NCI-H1105 treated with DMSO at 0.1 percent for 48 hours (cell line): Measurements from ENCODE around the gene FAM180A.
"Not testable (repeated sequence)": the region's sequence is repeated elsewhere in the genome, so short reads cannot be mapped to it uniquely, and the experiment has no call there.

Experiments
- DNase-seq: peaks from one replicate; lab custom pipeline; 2025; lab: John Stamatoyannopoulos, UW

FAM180A gene

DNA sequence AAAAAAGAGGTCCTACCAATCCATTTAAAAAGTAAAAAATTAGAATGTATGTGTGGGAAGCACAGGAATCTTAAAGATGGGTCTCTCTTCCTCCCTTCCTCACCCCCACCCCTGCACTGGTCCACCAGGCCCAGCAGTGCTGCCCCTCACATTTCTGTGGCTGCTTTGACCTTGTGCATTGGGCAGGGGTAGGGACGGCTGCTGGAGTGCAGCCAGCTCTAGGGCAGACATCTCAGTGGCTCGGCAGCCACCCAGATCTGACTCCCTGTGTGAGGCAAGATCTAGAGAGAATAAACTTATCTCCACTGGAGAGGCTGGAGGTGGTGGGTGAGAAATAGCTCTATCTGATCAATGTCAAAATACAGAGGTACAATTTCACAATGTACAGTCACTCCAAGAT, 6.7 kb downstream of the FAM180A start:
- no peak for DNase-seq

DNA sequence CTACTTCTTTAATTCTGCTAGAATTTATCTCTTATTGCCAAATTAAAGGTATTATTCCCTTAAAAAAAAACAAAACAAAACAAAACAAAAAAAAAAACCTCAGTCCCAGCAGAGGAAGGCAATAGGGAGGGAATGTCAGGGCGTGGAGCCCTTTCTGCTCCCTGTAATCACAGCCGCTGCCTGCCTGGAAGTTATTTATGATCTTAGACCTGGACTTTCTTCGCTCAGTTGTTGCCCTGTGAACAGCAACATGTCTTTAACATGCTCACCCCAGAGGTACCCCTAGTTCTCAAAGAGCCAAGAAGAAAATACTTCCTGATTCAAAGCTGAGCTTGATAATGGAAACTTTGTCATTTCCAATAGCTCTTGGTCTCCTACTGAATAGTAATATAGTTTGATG, 7.7 kb downstream of the FAM180A start:
- DNase-seq: no peak

DNA sequence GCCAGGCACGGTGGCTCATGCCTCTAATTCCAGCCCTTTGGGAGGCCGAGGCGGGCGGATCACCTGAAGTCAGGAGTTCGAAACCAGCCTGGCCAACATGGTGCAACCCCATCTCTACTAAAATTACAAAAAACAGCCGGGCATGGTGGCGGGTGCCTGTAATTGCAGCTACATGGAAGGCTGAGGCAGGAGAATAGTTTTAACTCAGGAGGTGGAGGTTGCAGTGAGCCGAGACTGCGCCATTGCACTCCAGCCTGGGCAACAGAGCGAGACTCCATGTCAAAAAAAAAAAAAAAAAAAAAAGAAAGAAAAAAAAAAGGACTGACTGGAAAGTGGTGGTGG, 11.3 kb downstream of the FAM180A start:
- not testable (repeated sequence) for DNase-seq

- no peak for DNase-seq
Observed at GRCh38 chr7:135736586-135737305, 11.9 kb downstream of the FAM180A start.

GRCh38 chr7:135734343-135734689, 14.3 kb downstream of the FAM180A start:
- no peak for DNase-seq

GRCh38 chr7:135733603-135734342, 14.8 kb downstream of the FAM180A start:
- no peak for DNase-seq

DNA sequence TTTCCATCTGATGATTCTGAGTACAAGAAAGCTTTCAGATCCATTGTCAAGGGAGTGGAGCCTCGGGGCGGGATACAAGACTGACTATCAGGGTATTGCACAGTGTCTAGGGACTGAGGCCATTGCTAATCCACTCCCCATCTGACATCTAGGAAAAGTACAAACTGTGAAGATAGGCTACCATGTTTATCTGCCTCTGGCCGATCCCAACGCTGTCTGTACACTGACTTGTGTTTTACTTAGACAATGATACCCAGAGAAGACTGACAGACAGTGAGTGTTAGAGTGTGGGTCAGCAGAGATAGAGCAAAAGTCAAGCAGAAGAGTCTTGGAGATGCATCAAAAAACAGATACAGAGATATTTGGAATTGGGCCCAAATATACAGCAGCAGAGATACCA, 17.5 kb downstream of the FAM180A start:
- no peak for DNase-seq

GRCh38 chr7:135729230-135729629, 19.4 kb downstream of the FAM180A start:
- no peak for DNase-seq

DNA sequence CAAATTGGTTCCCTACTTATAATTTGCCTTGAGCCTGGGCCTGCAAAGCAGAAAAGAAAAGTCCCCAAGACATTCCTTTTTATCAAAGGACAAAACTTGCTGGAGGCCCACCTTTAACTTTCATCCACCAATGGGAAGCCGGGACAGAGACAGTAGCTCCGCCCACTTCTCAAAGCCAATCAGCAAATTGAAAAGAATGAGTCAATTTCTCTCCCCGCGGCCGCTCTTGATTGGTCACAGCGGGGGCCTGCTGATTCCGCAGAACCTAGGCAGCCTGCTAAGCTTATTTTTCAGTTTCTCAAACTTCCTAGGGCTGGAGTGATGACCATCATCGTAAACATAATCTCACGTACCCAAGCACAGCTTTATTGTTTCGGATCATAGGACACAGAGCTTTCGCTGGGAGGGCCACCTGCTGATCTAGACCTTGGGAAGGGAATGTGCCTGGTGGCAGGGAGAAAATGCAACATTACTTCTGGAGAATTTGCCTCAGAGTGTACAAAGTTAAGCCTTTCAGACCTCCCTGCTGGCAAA, 20.4 kb downstream of the FAM180A start, which contains the start of gene SLC13A4:
TSS of gene SLC13A4 (minus strand) at position 51 of the 534 bp plus-strand sequence. CDS start 690 bp downstream, outside the sequence.
- DNase-seq: no peak

DNA sequence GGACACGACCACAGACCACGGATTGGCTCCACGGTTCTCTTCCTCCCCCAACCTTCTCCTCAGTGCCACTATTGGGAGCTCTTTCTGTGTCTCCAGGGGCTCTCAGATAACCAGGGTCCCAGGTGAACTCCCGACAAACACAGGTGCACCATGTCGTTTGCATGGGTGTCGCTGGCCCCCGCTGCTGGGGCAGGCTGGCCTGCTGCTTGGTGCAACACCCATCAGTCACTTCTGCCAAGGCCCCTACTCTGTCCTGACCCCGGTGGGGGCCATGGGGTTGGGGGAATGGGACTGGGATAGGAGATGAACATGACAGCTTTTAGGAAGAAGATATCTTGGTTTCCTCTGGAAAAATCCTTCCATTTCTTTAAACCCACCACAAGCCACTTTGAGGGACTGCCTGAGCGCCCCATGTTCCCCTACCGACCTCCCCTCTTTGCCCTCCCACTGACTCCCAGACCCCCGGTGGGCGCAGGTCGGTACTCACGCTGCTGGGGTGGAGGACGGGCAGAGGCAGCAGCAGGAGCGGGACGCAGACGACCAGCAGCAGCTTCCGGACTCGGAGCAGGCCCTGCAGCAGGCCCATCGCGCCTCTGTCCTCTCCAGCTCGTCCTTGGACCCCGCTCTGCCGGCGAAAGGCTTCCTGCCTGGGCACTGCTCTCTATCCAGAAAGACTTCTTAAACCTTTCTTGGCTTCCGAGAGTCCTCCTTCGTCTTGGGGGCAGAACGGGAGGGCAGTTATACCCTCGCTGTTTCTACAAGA, 21.5 kb downstream of the FAM180A start:
- DNase-seq: no peak

DNA sequence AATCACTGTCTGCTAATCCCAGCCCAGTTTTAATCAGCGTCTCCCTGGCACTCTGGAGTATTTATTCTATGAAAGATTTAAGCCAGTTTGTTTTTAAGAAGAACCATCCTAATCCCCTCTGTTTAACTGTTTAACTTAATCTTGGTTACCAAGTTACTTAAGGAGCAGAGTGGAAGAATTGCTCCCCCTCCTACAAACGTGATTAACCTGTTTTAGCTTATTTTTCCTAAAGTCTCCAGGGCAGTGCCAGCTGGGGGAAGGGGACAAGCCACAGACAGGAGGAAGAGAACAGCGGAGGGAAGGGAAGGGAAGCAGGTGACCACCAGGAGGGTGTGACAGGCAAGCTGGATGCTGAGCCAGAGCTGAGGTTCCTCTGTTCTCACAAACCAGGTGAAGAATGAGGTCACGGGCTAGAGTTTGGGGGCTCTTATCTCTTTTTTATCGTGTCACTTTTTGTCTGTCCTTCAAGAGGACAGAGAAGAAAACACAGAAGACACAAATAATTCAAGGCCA, 22.3 kb downstream of the FAM180A start:
- no peak for DNase-seq

DNA sequence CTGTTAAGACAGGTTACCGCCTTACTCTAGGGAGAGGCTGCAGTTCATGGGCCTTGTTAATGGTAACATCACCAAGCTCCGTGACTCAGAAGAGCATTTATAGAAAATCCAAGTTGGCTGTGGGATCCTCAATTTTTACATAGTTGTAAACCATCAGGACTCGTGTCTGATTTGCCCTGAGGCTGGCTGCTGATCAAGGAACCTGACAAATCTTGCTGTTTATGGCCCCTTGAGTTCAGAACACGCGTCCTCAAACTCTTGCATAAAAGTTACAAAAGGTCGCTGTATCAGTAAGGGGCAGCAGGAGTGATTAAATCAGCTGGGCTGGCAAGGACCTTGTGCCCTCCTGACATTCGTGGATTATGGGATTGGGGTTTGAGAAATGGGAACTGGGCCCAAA, 25.2 kb downstream of the FAM180A start:
- DNase-seq: no peak

- no peak for DNase-seq
Observed at GRCh38 chr7:135721198-135721820, 27.3 kb downstream of the FAM180A start.

GRCh38 chr7:135719688-135720087, 28.9 kb downstream of the FAM180A start:
- DNase-seq: no peak

DNA sequence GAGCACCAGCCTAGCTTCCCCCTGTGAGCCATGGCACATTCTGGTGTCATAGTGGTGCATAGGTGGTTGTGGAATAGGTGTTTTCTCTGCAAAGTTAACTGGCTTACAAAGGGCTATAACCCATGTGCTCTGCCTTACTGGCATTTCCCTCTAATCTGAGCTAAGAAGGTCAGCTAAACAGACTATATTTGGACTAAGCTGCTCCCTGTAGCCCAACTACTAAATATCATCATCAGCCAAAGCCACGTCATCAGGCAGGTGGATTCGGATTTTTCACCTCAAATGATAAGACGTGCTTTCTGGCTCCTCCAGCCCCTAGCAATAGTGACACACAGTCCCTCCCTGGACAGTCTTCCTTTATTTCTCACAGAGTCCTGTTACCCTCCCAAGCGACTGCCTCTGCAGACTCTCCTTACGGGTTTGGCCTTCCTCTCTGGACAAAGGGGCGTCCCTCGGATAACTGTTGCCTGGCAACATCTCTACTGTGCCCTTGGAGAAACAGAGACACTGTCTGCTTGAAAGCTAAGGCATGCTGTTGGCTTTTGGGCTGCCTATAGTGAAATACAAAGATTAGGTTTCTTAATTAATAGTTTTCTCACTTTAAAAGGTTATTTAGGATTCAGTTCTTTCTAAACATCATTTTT, 29.7 kb downstream of the FAM180A start:
- no peak for DNase-seq

DNA sequence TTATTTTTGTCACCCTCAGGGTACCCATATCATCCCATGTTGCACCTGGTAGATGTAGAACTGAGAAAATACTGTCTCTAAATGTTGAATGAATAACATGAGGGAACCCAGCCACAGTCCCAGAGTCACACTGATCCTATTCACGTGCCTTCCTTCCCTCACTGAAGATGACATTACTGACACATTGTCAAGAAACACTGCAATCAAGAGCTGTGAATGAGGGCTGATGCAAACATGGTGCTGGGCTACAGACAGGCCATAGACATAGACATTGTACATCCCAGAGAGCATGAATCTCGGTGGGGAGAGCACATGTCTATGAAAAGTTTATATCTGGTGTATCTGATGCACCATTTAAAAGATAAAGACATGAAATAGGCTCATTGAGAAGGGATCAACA, 30.4 kb downstream of the FAM180A start:
- no peak for DNase-seq

DNA sequence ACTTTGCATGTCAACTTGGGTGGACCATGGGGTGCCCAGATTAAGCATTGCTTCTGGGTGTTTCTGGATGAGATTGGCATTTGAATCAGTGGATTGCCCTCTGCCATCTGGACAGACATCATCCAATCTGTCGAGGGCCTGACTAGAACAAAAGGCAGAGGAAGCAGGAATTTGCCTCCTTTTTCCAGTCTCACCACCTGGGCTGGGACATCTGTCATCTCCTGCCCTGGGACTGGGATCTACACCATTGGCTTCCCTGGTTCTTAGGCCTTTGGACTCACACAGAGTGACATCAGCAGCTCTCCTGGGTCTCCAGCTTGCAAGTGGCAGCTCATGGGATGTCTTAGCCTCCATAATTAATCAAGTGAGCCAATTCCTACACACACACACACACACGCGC, 30.9 kb downstream of the FAM180A start:
- no peak for DNase-seq

DNA sequence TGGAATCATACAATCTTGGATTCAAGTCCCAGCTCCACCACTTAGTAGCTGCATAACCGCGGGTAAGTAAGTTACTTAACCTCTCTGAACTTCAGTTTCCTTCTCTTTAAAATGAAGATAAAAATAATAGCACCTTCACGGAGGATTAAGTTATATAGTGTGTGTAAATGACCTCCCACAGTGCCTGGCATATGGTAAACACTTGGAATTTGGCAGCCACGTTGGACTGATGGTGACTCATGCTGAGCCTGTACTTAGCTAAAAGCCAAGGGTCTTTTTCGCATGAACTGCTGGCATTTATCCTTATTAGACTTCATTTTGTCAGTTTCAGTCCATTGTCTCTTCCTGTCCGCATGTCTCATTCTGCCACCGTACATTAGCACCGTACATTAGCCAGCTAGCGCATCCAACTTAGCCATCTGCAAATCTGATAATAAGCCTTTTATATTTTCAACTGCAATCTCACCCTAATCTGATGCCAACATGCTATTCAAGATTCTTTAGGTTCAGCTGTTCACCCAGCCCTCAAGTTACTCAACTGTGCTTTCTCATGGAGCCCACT, 31.9 kb downstream of the FAM180A start:
- no peak for DNase-seq

GRCh38 chr7:135715673-135716072, 32.9 kb downstream of the FAM180A start:
- DNase-seq: no peak

DNA sequence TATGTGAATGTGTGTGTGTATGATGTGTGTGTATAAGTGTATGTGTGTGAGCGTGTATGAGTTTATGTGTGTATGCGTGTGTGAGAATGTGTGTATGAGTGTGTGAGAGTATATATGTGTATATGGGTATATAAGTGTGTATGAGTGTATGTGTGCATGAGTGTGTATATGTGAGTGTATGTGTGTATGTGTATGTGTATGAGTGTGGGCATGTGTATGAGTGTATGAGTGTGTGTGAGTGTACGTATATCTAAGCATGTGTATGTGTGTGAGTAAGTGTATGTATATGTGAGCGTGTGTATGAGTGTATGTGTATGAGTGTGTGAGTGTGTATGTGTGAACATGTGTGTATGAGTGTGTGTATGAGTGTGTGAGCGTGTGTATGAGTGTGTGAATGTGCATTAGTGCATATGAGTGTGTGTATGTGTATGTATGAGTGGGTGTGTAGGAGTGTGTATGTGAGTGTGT, 33.5 kb downstream of the FAM180A start:
- no peak for DNase-seq

DNA sequence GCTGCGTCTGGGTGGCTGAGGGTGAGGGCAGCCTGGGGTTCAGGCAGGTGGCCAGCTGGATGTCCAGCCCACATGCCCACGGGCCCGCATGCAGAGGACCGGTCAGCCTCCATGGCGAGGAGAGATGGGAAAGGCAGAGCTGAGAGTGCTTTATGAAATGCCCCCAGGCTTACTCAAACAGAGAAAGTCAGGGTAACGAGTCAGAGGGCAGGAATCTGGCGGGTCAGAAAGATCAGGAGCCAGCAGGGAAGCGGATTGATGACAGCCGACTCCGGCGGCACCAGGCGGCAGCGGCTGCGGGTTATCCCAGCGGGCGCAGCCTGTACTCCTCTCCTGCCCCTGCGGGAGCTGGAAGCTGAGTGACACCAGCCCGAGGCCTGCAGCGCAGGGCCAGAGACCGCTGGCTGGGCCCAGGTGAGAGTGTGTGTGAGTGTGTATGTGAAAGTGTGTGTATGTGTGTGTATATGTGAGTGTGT, 34.0 kb downstream of the FAM180A start:
- no peak for DNase-seq
